Bronchial epithelial cell (primary cell): ENCODE results near the gene C14orf93. TPM values are rescaled to one million over a fixed set of nuclear protein-coding genes. Genes with fewer than 3 reads are reported as not detected.

ENCODE experiments used
- DNase-seq: peaks from one replicate; pipeline ENCODE4 v3.0.0-alpha.2; 2010; ENCODE audit warnings: low read depth
- FAIRE-seq: peaks from 2 replicates; lab custom pipeline; 2011; peaks lifted over from hg19 to GRCh38; lab: Jason Lieb, UNC
- H3K27me3 ChIP-seq: 2 replicates; pipeline ENCODE4 v1.5.1; 2011; ENCODE audit warnings: low read length; ENCODE audit not compliant: control insufficient read depth, insufficient read depth
- H3K36me3 ChIP-seq: 2 replicates; pipeline ENCODE4 v1.5.1; 2011; ENCODE audit warnings: low read length; ENCODE audit not compliant: control insufficient read depth, insufficient read depth
- H3K4me3 ChIP-seq: 2 replicates; pipeline ENCODE4 v1.5.1; 2011; ENCODE audit warnings: mild to moderate bottlenecking, low read depth, low read length, control low read depth
- total RNA-seq: library from RNA; depleted of rRNA; stranded (reverse); fragments of >200 nt; gene quantifications from 2 replicates; pipeline ENCODE4 v1.2.1, GENCODE V29; 2014
- TF ChIP-seq, protein P1 (sequence below): IDR thresholded peaks from 2 replicates; pipeline ENCODE4 v1.5.1; 2011; ENCODE audit warnings: mild to moderate bottlenecking, moderate library complexity, low read length, control low read depth, inconsistent platforms; ENCODE audit not compliant: insufficient read depth, severe bottlenecking

Gene C14orf93
- total RNA-seq, 1 donor from 2014 or later: 7.4 TPM

DNA sequence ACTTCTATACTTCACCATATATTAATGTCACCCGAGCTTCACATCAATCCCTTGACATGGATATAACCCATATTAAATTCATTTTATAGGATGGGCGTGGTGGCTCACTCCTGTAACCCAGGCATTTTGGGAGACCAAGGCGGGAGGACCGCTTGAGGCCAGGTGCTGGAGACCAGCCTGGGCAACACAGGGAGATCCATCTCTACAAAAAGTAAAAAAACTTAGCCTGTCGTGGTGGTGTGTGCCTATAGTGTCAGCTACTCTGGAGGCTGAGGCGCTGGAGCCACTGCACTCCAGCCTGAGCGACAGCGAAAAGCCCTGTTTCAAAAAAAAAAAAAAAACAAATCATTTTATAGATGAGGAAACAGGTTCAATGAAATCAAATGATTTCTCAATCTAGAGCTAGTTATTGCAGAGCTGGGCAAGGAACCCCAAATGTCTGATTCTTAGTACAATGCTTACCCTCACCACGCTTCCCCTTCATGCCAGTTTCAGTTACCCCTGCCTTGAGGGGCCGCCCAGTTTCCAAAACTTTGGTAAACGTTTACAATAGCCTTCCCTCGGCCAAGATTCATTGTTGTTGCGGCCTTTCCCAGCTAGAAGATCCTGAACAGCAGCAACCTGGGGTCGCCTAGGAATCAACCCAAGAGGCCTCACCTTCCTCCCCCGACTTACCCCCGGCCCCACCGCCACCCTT lies 24.0 kb upstream of the C14orf93 start:
- no peaks in the 10 kb centered on the region for H3K27me3 ChIP-seq
- H3K4me3 ChIP-seq: peak overlapping the region; percentile 60
- TF ChIP-seq, protein P1, sequence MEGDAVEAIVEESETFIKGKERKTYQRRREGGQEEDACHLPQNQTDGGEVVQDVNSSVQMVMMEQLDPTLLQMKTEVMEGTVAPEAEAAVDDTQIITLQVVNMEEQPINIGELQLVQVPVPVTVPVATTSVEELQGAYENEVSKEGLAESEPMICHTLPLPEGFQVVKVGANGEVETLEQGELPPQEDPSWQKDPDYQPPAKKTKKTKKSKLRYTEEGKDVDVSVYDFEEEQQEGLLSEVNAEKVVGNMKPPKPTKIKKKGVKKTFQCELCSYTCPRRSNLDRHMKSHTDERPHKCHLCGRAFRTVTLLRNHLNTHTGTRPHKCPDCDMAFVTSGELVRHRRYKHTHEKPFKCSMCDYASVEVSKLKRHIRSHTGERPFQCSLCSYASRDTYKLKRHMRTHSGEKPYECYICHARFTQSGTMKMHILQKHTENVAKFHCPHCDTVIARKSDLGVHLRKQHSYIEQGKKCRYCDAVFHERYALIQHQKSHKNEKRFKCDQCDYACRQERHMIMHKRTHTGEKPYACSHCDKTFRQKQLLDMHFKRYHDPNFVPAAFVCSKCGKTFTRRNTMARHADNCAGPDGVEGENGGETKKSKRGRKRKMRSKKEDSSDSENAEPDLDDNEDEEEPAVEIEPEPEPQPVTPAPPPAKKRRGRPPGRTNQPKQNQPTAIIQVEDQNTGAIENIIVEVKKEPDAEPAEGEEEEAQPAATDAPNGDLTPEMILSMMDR: no peak
- DNase-seq (no peak), FAIRE-seq (no peak)
- peaks cover 16% of the 10 kb centered on the region for H3K36me3 ChIP-seq

DNA sequence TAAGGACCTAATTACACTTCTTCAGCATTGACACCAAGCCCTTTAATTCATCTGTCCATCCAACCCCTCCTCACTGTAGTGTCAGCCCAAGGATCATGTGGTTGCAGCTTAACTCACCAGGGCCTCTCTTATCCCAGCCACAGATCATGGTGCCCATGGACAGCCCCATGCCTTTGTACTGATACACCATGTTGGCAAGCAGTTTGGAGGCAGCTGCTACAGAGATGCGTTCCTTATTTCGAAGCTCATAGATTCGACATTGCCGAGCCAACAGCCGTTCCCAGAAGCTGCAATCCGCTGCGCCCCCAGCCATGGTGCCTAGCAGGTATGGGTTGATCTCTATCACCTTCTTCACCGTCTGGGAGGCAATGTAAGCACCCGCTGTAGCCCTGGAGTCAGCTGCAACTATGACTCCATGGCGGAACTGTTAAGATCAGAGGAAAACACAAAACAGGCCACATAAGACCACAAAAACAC lies 23.3 kb upstream of the C14orf93 start:
- Histone ChIP-seq H3K27me3 (no peaks in the 10 kb centered on the region), H3K36me3 (peaks cover 20% of the 10 kb centered on the region), H3K4me3 (no peak overlapping the region)
- FAIRE-seq (no peak), DNase-seq (no peak)
- TF ChIP-seq, protein P1: no peak

DNA sequence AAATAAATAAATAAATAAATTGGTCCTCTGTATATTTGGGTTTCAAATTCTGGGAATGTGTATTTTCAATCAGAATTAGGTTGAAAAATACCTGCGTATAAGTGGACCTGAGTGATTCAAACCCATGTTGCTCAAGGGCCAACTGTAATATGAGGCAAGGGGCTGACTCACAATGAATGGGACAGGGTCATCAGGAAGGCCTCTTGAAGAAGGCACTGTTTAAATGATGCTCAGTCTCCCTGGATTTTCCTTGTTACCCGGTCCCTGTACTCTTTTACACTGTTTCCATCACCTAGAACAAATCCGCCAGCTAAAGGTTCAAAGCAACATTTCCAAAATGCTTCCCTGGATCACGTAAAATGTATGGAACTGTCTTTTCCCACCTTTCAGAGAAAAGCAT lies 21.0 kb upstream of the C14orf93 start:
- Histone ChIP-seq H3K36me3 (peaks cover 23% of the 10 kb centered on the region), H3K4me3 (no peak overlapping the region), H3K27me3 (no peaks in the 10 kb centered on the region)
- DNase-seq: peak; percentile 45
- FAIRE-seq: no peak
- TF ChIP-seq, protein P1: no peak

DNA sequence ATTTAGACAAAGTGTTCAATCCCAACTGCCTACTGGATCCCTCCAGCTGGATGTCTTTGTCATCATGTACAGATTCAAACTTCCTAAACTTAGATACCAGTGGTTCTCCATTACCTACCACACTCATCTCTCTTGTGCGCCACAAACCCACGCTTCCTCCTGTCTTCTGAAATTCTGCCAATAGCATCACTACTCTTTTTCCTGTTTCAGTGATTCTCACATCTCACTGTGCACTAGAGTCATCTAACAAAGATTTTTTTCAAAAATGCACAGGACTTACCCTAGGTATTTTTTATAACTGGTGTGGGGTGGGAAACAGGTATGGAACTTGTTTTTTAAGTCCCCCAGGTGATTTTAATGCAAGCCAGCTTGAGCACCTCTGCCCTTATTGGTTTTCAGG lies 18.9 kb upstream of the C14orf93 start:
- DNase-seq: no peak
- TF ChIP-seq, protein P1: no peak
- no peaks in the 10 kb centered on the region for H3K27me3 ChIP-seq
- no peak for FAIRE-seq
- peaks cover 29% of the 10 kb centered on the region for H3K36me3 ChIP-seq
- H3K4me3 ChIP-seq: no peak overlapping the region

DNA sequence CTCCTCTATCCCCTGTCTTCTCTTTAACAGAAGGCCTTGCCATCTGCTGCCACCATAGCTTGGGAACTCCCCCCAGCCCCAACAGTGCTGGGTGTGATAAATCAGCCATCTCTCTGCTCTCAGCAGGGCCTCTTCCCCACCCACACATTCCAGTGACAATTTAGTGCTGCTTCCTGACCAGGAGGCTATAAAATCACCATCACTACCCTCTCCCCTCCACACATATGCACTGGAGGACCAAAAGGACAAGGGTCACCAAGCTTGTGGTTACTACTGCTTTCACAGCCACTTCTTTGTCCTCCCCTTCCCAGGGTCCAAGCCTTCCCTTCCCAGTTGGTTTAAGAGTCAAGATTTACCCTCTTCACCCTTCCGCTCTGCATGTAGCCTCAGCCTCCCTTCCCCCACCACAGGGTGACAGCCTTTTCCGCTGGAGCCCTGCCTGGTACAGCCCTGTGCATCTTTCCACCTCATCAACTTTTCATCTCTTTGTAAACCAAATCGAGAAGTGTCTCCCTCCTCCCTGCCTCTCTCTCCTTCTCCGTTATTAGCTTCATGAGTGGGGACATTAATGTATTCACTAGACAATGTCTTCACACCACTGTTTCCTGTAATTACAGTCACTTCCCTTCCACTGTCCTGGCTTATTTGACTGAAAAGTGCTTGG lies 15.3 kb upstream of the C14orf93 start:
- no peak overlapping the region for H3K4me3 ChIP-seq
- FAIRE-seq: no peak
- H3K36me3 ChIP-seq: peaks cover 18% of the 10 kb centered on the region
- no peak for DNase-seq
- no peaks in the 10 kb centered on the region for H3K27me3 ChIP-seq
- TF ChIP-seq, protein P1: no peak
